Liver (tissue), 9 donors: ENCODE data around the gene CADM2. TPM values are rescaled to one million over a fixed set of nuclear protein-coding genes. Genes with fewer than 3 reads are reported as not detected.
A peak's percentile ranks its signal among the peaks of the same experiment; 100 is the strongest.

Source experiments
- DNase-seq: peaks from one replicate; pipeline ENCODE4 v3.0.0-alpha.2; 2017; ENCODE audit warnings: low spot score
- H3K27ac ChIP-seq, 2 donors: one replicate each; pipeline ENCODE4 v1.7.0; 2013; ENCODE audit warnings: inconsistent platforms in 2 of 2, low read length in 2 of 2, control low read depth in 1 of 2, low read depth in 1 of 2, mild to moderate bottlenecking in 1 of 2
- H3K27me3 ChIP-seq, 4 donors: one replicate each; pipeline versions ENCODE4 v1.6.1 to v1.7.0; 2013; ENCODE audit warnings: low read length in 3 of 4, inconsistent platforms in 1 of 4, mild to moderate bottlenecking in 1 of 4, moderate library complexity in 1 of 4; ENCODE audit not compliant: control insufficient read depth in 4 of 4, insufficient read depth in 4 of 4
- H3K36me3 ChIP-seq, 4 donors: one replicate each; pipeline versions ENCODE4 v1.6.1 to v1.7.0; 2013; ENCODE audit warnings: low read length in 3 of 4, mild to moderate bottlenecking in 3 of 4, low read depth in 1 of 4, moderate library complexity in 1 of 4; ENCODE audit not compliant: control insufficient read depth in 4 of 4, insufficient read depth in 3 of 4
- H3K4me1 ChIP-seq, 4 donors: one replicate each; pipeline versions ENCODE4 v1.6.1 to v1.7.0; 2013; ENCODE audit warnings: low read length in 3 of 4, mild to moderate bottlenecking in 3 of 4, moderate library complexity in 1 of 4; ENCODE audit not compliant: control insufficient read depth in 4 of 4, insufficient read depth in 4 of 4
- H3K4me3 ChIP-seq, 3 donors: one replicate each; pipeline versions ENCODE4 v1.6.1 to v1.7.0; 2013; ENCODE audit warnings: low read length in 3 of 3, control low read depth in 1 of 3, low read depth in 1 of 3, mild to moderate bottlenecking in 1 of 3
- H3K9ac ChIP-seq, 2 donors: one replicate each; pipeline ENCODE4 v1.7.0; 2013; ENCODE audit warnings: low read length in 2 of 2, mild to moderate bottlenecking in 2 of 2, moderate library complexity in 2 of 2, control low read depth in 1 of 2, low read depth in 1 of 2
- H3K9me3 ChIP-seq, 4 donors: one replicate each; pipeline versions ENCODE4 v1.6.1 to v1.7.0; 2013; ENCODE audit warnings: low read length in 3 of 4; ENCODE audit not compliant: control insufficient read depth in 4 of 4
- EGR1 ChIP-seq, 2 donors: IDR thresholded peaks; 2 replicates each; pipeline ENCODE4 v1.6.1; 2016 to 2018; ENCODE audit warnings: antibody characterized with exemption in 2 of 2, low read depth in 2 of 2
- FOXA1 ChIP-seq: IDR thresholded peaks from 2 replicates; pipeline ENCODE4 v1.6.1; 2016; ENCODE audit warnings: antibody characterized with exemption
- FOXA2 ChIP-seq: IDR thresholded peaks from 2 replicates; pipeline ENCODE4 v1.6.1; 2016; ENCODE audit warnings: antibody characterized with exemption
- GABPA ChIP-seq, 2 donors: IDR thresholded peaks in 1 of 2; conservative IDR thresholded peaks in 1 of 2; 2 replicates each; pipeline ENCODE4 v1.6.1; 2016; ENCODE audit warnings: antibody characterized with exemption in 2 of 2, mild to moderate bottlenecking in 1 of 2, moderate library complexity in 1 of 2
- HNF4A ChIP-seq, 2 donors: conservative IDR thresholded peaks; 2 replicates each; pipeline ENCODE4 v1.6.1; 2016; ENCODE audit warnings: antibody characterized with exemption in 2 of 2, mild to moderate bottlenecking in 2 of 2
- HNF4G ChIP-seq: IDR thresholded peaks from 2 replicates; pipeline ENCODE4 v1.6.1; 2016; ENCODE audit warnings: antibody characterized with exemption
- JUND ChIP-seq, 2 donors: IDR thresholded peaks; 2 replicates each; pipeline ENCODE4 v1.6.1; 2016; ENCODE audit warnings: antibody characterized with exemption in 2 of 2
- RAD21 ChIP-seq, 2 donors: IDR thresholded peaks; 2 replicates each; pipeline ENCODE4 v1.6.1; 2016; ENCODE audit warnings: antibody characterized with exemption in 2 of 2, mild to moderate bottlenecking in 2 of 2
- TAF1 ChIP-seq: conservative IDR thresholded peaks from 2 replicates; pipeline ENCODE4 v1.6.1; 2016; ENCODE audit warnings: antibody characterized with exemption, mild to moderate bottlenecking
- WGBS: extraction: QIAGEN DNeasy Blood & Tissue Kit; methylation state at CpG from one replicate; pipeline ENCODE4 v1.1.7; 2013; 5-methylcytosine and 5-hydroxymethylcytosine counted together
- polyA plus RNA-seq, 2 donors: library from polyadenylated mRNA; stranded (reverse) in 1 of 2; unstranded in 1 of 2; fragments of 200-250 nt in 1 of 2; fragments of >200 nt in 1 of 2; fragmentation: Nextera tagmentation in 1 of 2; extraction: Ambion mirVana in 1 of 2; gene quantifications; one replicate each; pipeline versions ENCODE4 v1.2.1 to v1.2.3, GENCODE V29; 2013 to 2015
- total RNA-seq, 2 donors: library from RNA; depleted of rRNA; stranded (reverse); fragments of >200 nt; gene quantifications; one replicate each; pipeline ENCODE4 v1.2.3, GENCODE V29; 2014
- TF ChIP-seq, protein P1 (sequence below): fragments of 150-350 bp; IDR thresholded peaks from 2 replicates; pipeline ENCODE4 v1.5.1; 2017; ENCODE audit warnings: improper control_type of control experiment, low read depth, low read length; ENCODE audit not compliant: missing input control
- TF ChIP-seq, protein P2 (sequence below): IDR thresholded peaks from 2 replicates; pipeline ENCODE4 v1.6.1; 2016; ENCODE audit warnings: antibody characterized with exemption
- TF ChIP-seq, protein P3 (sequence below): IDR thresholded peaks from 2 replicates; pipeline ENCODE4 v1.6.1; 2016; ENCODE audit warnings: antibody characterized with exemption
- TF ChIP-seq, protein P4 (sequence below): IDR thresholded peaks from 2 replicates; pipeline ENCODE4 v1.6.1; 2016; ENCODE audit warnings: antibody characterized with exemption, mild to moderate bottlenecking
- donor health status: healthy.
- donor health status: healthy.
- donor health status: healthy.
- donor health status: healthy.
- donor health status: healthy.

Gene CADM2
- total and polyA plus RNA-seq, 4 donors = 0.35 to 0.92 (median 0.51) TPM

DNA sequence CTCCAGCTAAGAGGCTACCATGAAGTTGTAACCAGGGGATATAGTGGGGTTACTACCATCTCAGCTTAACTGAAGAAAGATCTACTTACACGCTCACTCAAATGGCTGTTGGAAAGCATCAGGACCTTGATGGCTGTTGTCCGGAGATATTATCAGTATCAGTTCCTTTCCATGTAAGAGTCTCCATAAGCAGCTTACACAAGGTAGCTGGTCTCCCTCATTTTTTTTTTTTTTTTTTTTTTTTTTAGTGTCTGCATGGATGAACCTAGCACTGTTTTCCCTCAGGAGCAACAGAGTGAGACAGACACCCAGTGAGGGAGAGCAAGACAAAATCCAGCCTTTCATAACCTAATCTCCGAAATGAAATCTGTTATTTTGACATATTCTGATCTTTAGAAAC lies 230.9 kb downstream of the CADM2 start:
- TF ChIP-seq EGR1 (IDR thresholded peaks at IDR 0.05; ENCODE audit: low read depth in 2 of 2) (no peak), RAD21 (IDR thresholded peaks at IDR 0.05) (no peak), GABPA (IDR thresholded peaks at IDR 0.05 in 1 of 2, conservative IDR thresholded peaks at IDR 0.05 in 1 of 2) (no peak), HNF4G (no peak), FOXA2 (no peak)
- TF ChIP-seq, protein P1, sequence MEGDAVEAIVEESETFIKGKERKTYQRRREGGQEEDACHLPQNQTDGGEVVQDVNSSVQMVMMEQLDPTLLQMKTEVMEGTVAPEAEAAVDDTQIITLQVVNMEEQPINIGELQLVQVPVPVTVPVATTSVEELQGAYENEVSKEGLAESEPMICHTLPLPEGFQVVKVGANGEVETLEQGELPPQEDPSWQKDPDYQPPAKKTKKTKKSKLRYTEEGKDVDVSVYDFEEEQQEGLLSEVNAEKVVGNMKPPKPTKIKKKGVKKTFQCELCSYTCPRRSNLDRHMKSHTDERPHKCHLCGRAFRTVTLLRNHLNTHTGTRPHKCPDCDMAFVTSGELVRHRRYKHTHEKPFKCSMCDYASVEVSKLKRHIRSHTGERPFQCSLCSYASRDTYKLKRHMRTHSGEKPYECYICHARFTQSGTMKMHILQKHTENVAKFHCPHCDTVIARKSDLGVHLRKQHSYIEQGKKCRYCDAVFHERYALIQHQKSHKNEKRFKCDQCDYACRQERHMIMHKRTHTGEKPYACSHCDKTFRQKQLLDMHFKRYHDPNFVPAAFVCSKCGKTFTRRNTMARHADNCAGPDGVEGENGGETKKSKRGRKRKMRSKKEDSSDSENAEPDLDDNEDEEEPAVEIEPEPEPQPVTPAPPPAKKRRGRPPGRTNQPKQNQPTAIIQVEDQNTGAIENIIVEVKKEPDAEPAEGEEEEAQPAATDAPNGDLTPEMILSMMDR = no peak
- TF ChIP-seq, protein P2, sequence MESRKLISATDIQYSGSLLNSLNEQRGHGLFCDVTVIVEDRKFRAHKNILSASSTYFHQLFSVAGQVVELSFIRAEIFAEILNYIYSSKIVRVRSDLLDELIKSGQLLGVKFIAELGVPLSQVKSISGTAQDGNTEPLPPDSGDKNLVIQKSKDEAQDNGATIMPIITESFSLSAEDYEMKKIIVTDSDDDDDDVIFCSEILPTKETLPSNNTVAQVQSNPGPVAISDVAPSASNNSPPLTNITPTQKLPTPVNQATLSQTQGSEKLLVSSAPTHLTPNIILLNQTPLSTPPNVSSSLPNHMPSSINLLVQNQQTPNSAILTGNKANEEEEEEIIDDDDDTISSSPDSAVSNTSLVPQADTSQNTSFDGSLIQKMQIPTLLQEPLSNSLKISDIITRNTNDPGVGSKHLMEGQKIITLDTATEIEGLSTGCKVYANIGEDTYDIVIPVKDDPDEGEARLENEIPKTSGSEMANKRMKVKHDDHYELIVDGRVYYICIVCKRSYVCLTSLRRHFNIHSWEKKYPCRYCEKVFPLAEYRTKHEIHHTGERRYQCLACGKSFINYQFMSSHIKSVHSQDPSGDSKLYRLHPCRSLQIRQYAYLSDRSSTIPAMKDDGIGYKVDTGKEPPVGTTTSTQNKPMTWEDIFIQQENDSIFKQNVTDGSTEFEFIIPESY = no peak
- TF ChIP-seq, protein P3, sequence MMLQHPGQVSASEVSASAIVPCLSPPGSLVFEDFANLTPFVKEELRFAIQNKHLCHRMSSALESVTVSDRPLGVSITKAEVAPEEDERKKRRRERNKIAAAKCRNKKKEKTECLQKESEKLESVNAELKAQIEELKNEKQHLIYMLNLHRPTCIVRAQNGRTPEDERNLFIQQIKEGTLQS = no peak
- Histone ChIP-seq H3K4me1 (no peaks in the 10 kb centered on the region), H3K27me3 (no peaks in the 10 kb centered on the region), H3K4me3 (no peak overlapping the region), H3K9ac (no peak overlapping the region), H3K36me3 (no peaks in the 10 kb centered on the region), H3K27ac (no peak overlapping the region), H3K9me3 (no peaks in the 10 kb centered on the region)
- DNase-seq = no peak
- 80% methylated on average over 3 of the region's 3 CpGs for WGBS

DNA sequence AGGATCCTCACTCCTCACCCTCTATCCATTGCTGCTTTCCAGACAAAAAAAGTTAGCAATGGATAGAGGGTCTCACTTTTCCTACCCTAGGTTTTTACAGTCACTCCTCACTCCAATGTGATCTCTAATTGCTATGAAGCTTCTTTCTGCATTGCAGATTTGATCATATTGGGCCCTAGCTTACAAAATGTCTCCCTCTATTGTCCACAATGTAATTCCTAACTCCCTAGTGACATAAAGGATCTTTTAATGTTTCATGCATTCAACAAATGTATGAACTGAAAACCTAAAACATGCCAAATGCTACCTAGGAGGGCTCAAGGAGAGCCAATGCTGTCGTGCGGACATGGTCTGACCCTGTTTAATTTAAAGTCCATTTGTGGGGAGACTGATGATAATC lies 234.8 kb downstream of the CADM2 start:
- H3K36me3 ChIP-seq = no peaks in the 10 kb centered on the region
- H3K4me3 ChIP-seq = no peak overlapping the region
- no peaks in the 10 kb centered on the region for H3K4me1 ChIP-seq
- no peaks in the 10 kb centered on the region for H3K9me3 ChIP-seq
- no peak for DNase-seq
- no peak overlapping the region for H3K9ac ChIP-seq
- peaks cover 0 to 2% (median 0%) of the 10 kb centered on the region in 4 donors for H3K27me3 ChIP-seq
- TF ChIP-seq FOXA2 (no peak), TAF1 (no peak), HNF4A (conservative IDR thresholded peaks at IDR 0.05) (no peak), RAD21 (IDR thresholded peaks at IDR 0.05) (peak; percentile 45 to 56)
- H3K27ac ChIP-seq = no peak overlapping the region
- WGBS = 77% methylated on average over 2 of the region's 2 CpGs

DNA sequence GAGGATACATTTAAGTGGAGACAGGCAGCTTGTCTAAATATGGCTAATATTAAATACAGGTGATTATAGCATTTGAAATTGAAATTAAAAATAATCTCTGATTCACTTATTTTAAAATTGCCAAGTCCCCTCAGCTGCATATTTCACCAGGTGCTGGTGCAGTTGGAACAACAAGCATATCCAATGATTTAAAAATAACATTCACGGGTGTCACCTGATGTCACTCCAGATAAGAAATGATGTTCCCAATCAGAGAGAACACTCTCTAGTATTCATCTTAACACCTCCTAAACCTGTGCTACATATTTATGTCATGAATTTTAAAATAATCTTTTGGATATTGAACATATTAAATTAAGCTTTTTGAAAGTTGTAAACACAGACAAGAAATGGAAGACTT lies 249.9 kb downstream of the CADM2 start:
- DNase-seq = no peak
- H3K4me1 ChIP-seq = no peaks in the 10 kb centered on the region
- 42% methylated on average over 1 of the region's 1 CpG for WGBS
- no peaks in the 10 kb centered on the region for H3K27me3 ChIP-seq
- no peaks in the 10 kb centered on the region for H3K36me3 ChIP-seq
- no peaks in the 10 kb centered on the region for H3K9me3 ChIP-seq
- no peak overlapping the region for H3K9ac ChIP-seq
- H3K27ac ChIP-seq = no peak overlapping the region
- TF ChIP-seq JUND (IDR thresholded peaks at IDR 0.05) = no peak
- TF ChIP-seq, protein P1 = no peak
- no peak for TF ChIP-seq FOXA2
- no peak for TF ChIP-seq EGR1 (IDR thresholded peaks at IDR 0.05; ENCODE audit: low read depth in 2 of 2)
- TF ChIP-seq, protein P4, sequence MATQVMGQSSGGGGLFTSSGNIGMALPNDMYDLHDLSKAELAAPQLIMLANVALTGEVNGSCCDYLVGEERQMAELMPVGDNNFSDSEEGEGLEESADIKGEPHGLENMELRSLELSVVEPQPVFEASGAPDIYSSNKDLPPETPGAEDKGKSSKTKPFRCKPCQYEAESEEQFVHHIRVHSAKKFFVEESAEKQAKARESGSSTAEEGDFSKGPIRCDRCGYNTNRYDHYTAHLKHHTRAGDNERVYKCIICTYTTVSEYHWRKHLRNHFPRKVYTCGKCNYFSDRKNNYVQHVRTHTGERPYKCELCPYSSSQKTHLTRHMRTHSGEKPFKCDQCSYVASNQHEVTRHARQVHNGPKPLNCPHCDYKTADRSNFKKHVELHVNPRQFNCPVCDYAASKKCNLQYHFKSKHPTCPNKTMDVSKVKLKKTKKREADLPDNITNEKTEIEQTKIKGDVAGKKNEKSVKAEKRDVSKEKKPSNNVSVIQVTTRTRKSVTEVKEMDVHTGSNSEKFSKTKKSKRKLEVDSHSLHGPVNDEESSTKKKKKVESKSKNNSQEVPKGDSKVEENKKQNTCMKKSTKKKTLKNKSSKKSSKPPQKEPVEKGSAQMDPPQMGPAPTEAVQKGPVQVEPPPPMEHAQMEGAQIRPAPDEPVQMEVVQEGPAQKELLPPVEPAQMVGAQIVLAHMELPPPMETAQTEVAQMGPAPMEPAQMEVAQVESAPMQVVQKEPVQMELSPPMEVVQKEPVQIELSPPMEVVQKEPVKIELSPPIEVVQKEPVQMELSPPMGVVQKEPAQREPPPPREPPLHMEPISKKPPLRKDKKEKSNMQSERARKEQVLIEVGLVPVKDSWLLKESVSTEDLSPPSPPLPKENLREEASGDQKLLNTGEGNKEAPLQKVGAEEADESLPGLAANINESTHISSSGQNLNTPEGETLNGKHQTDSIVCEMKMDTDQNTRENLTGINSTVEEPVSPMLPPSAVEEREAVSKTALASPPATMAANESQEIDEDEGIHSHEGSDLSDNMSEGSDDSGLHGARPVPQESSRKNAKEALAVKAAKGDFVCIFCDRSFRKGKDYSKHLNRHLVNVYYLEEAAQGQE = no peak
- TF ChIP-seq FOXA1 = no peak
- H3K4me3 ChIP-seq = no peak overlapping the region
